PC-3 (cell line): ENCODE measurements around the gene ABCC5. TPM values are rescaled to one million over a fixed set of nuclear protein-coding genes. Genes with fewer than 3 reads are reported as not detected.

Experiments
- ATAC-seq: fragments of 200-7000 bp; cut with Tn5 transposase; 2 replicates; pipeline ENCODE4 v1.9.1; 2020; ENCODE audit warnings: mild to moderate bottlenecking, moderate library complexity
- BruUV-seq: library from RNA; stranded (reverse); fragments of 400-500 nt; replicated peaks from 2 replicates; lab custom pipeline; 2021; lab: Mats Ljungman, UMichigan
- CTCF ChIA-PET: fragments of 300-600 bp; sonication (Branson Sonifier 250); formaldehyde crosslinking; loops from one replicate; lab custom pipeline; 2022; ENCODE audit warnings: antibody characterized with exemption; lab: Charles Lee
- POLR2A ChIA-PET: fragments of 300-600 bp; sonication (Branson Sonifier 250); formaldehyde crosslinking; loops from one replicate; lab custom pipeline; 2022; ENCODE audit warnings: antibody characterized with exemption; ENCODE audit not compliant: unreplicated experiment; lab: Charles Lee
- DNase-seq: peaks from one replicate; pipeline ENCODE4 v3.0.0-alpha.2; 2015
- H2AFZ ChIP-seq: fragments of 300-600 bp; sonication (generic); 2 replicates; pipeline ENCODE4 v1.6.0; 2016; ENCODE audit warnings: antibody characterized with exemption, low read length
- H3F3A ChIP-seq: fragments of 300-600 bp; sonication (generic); one replicate; pipeline ENCODE4 v1.6.0; 2017; ENCODE audit warnings: antibody characterized with exemption, low read length, control low read depth, mild to moderate bottlenecking; ENCODE audit not compliant: unreplicated experiment
- H3K27ac ChIP-seq: fragments of 300-600 bp; sonication (generic); 2 replicates; pipeline ENCODE4 v1.5.1; 2016; ENCODE audit warnings: mild to moderate bottlenecking, low read length
- H3K27me3 ChIP-seq: fragments of 300-600 bp; sonication (generic); 2 replicates; pipeline ENCODE4 v1.6.1; 2016; ENCODE audit warnings: low read length, mixed read lengths
- H3K36me3 ChIP-seq: fragments of 300-600 bp; sonication (generic); 2 replicates; pipeline ENCODE4 v1.6.1; 2016; ENCODE audit warnings: low read depth, mixed run types, low read length, mixed read lengths
- H3K4me1 ChIP-seq: fragments of 300-600 bp; sonication (generic); 2 replicates; pipeline ENCODE4 v1.5.1; 2016; ENCODE audit warnings: low read length; ENCODE audit not compliant: insufficient read depth
- H3K4me2 ChIP-seq: fragments of 300-600 bp; sonication (generic); 2 replicates; pipeline ENCODE4 v1.6.0; 2016; ENCODE audit warnings: low read length
- H3K4me3 ChIP-seq: fragments of 300-600 bp; sonication (generic); 2 replicates; pipeline ENCODE4 v1.5.1; 2016; ENCODE audit warnings: mild to moderate bottlenecking, low read length, mixed read lengths
- H3K79me2 ChIP-seq: fragments of 300-600 bp; sonication (generic); 2 replicates; pipeline ENCODE4 v1.6.1; 2017; ENCODE audit warnings: low read length, mixed read lengths
- H3K9ac ChIP-seq: fragments of 300-600 bp; sonication (generic); 2 replicates; pipeline ENCODE4 v1.6.0; 2016; ENCODE audit warnings: mild to moderate bottlenecking, low read length
- H3K9me2 ChIP-seq: fragments of 300-600 bp; sonication (generic); replicated peaks from 2 replicates; pipeline ENCODE4 v1.6.1; 2016; ENCODE audit warnings: mixed run types, low read length, mixed read lengths
- H3K9me3 ChIP-seq: fragments of 300-600 bp; sonication (generic); 2 replicates; pipeline ENCODE4 v1.6.1; 2016; ENCODE audit warnings: low read length, mixed read lengths
- H4K20me1 ChIP-seq: fragments of 300-600 bp; sonication (generic); 2 replicates; pipeline ENCODE4 v1.6.1; 2016; ENCODE audit warnings: low read length, mixed read lengths
- CTCF ChIP-seq: fragments of 300-600 bp; sonication (generic); conservative IDR thresholded peaks from 2 replicates; pipeline ENCODE4 v1.5.1; 2017; ENCODE audit warnings: antibody characterized with exemption, low read depth, mild to moderate bottlenecking, low read length
- EZH2 ChIP-seq: fragments of 300-600 bp; sonication (generic); IDR thresholded peaks from one replicate; pipeline ENCODE4 v1.6.1; 2017; ENCODE audit warnings: antibody characterized with exemption, mild to moderate bottlenecking, low read length; ENCODE audit not compliant: unreplicated experiment
- EZH2phosphoT487 ChIP-seq: fragments of 300-600 bp; sonication (generic); IDR thresholded peaks from 2 replicates; pipeline ENCODE4 v1.6.1; 2018; ENCODE audit warnings: mild to moderate bottlenecking, antibody characterized with exemption, low read length, borderline replicate concordance
- intact Hi-C: fragments of 100-400 bp; cut with micrococcal nuclease; formaldehyde crosslinking; loops from 2 replicates; pipeline ENCODE4 v1.9.0; 2023
- total RNA-seq: library from RNA; depleted of rRNA; stranded (reverse); fragments of >200 nt; gene quantifications from 2 replicates; pipeline ENCODE4 v1.2.3, GENCODE V29; 2014

Gene ABCC5
- total RNA-seq, 1 experiment from 2014 or later: 16.1 TPM

- ATAC-seq (no peak), DNase-seq (no peak)
- H3F3A ChIP-seq: no peaks in the 10 kb centered on the region
- H3K4me1 ChIP-seq: peaks cover 7% of the 10 kb centered on the region
- no TSS peak for BruUV-seq
- no peaks in the 10 kb centered on the region for H3K9me3 ChIP-seq
- POLR2A ChIA-PET: no interaction called here
- H4K20me1 ChIP-seq: no peaks in the 10 kb centered on the region
- H3K9me2 ChIP-seq: no peaks in the 10 kb centered on the region
- H2AFZ ChIP-seq: no peak overlapping the region
- H3K27me3 ChIP-seq: no peaks in the 10 kb centered on the region
- no peak overlapping the region for H3K4me2 ChIP-seq
- no peaks in the 10 kb centered on the region for H3K79me2 ChIP-seq
- H3K27ac ChIP-seq: no peak overlapping the region
- no peak for TF ChIP-seq EZH2phosphoT487
- no peak for TF ChIP-seq CTCF
- TF ChIP-seq EZH2: no peak
- intact Hi-C loops: no loop called here
- no peak overlapping the region for H3K9ac ChIP-seq
- CTCF ChIA-PET: no interaction called here
- H3K4me3 ChIP-seq: no peak overlapping the region
- no peaks in the 10 kb centered on the region for H3K36me3 ChIP-seq
Observed at GRCh38 chr3:184062637-184063036, 45.0 kb upstream of the ABCC5 start.

- Histone ChIP-seq H3K4me2 (no peak overlapping the region), H3F3A (no peaks in the 10 kb centered on the region), H3K4me3 (no peak overlapping the region), H3K27ac (no peak overlapping the region), H3K9me2 (no peaks in the 10 kb centered on the region; the same call in 1 of the 2 replicates), H3K27me3 (no peaks in the 10 kb centered on the region), H2AFZ (no peak overlapping the region), H4K20me1 (no peaks in the 10 kb centered on the region), H3K9me3 (no peaks in the 10 kb centered on the region), H3K4me1 (peaks cover 9% of the 10 kb centered on the region), H3K36me3 (no peaks in the 10 kb centered on the region), H3K79me2 (no peaks in the 10 kb centered on the region), H3K9ac (no peak overlapping the region)
- no TSS peak for BruUV-seq
- intact Hi-C loops: no loop called here
- TF ChIP-seq EZH2: no peak
- TF ChIP-seq EZH2phosphoT487: no peak
- TF ChIP-seq CTCF: no peak
- DNase-seq: no peak
- ATAC-seq: no peak
- ChIA-PET POLR2A (no interaction called here), CTCF (no interaction called here)
Observed at GRCh38 chr3:184059424-184059823, 41.7 kb upstream of the ABCC5 start.

- Histone ChIP-seq H3K9me3 (no peaks in the 10 kb centered on the region), H3K27me3 (no peaks in the 10 kb centered on the region), H3K4me3 (no peak overlapping the region), H3K79me2 (no peaks in the 10 kb centered on the region), H3K4me2 (peak overlapping the region; percentile 14; the same call in 1 of the 2 replicates), H3F3A (no peaks in the 10 kb centered on the region), H3K27ac (no peak overlapping the region), H3K9ac (no peak overlapping the region), H4K20me1 (no peaks in the 10 kb centered on the region), H3K36me3 (no peaks in the 10 kb centered on the region), H2AFZ (no peak overlapping the region), H3K4me1 (peaks cover 9% of the 10 kb centered on the region), H3K9me2 (no peaks in the 10 kb centered on the region; the same call in 1 of the 2 replicates)
- ChIA-PET POLR2A (no interaction called here), CTCF (interaction anchor here (0.6 to 1.0 kb wide), 2 partner anchors 18 to 88 kb away, joined by 3 to 6 read pairs; no protein-coding TSS in a partner anchor)
- intact Hi-C loops: no loop called here
- TF ChIP-seq EZH2phosphoT487 (no peak), EZH2 (no peak), CTCF (no peak)
- BruUV-seq: no TSS peak
- ATAC-seq: peak; percentile 78
- peak; percentile 80 for DNase-seq
Observed at GRCh38 chr3:184058029-184058428, 40.3 kb upstream of the ABCC5 start.
